Nephron progenitor cell (in vitro differentiated cells): ENCODE data around the gene SKAP2.

ENCODE experiments used
- DNase-seq: peaks from one replicate; pipeline ENCODE4 v3.0.0; 2021
- H3K27ac Mint-ChIP-seq: 2 replicates; pipeline ENCODE4 v1.8.0; 2021; ENCODE audit warnings: mild to moderate bottlenecking, moderate library complexity, mixed read lengths
- H3K27me3 Mint-ChIP-seq: 2 replicates; pipeline ENCODE4 v1.8.0; 2021; ENCODE audit warnings: mild to moderate bottlenecking, low read depth, mixed read lengths; ENCODE audit not compliant: poor library complexity
- H3K36me3 Mint-ChIP-seq: 2 replicates; pipeline ENCODE4 v1.8.0; 2021; ENCODE audit warnings: low read depth, mixed read lengths
- H3K4me1 Mint-ChIP-seq: 2 replicates; pipeline ENCODE4 v1.8.0; 2021; ENCODE audit warnings: mixed read lengths
- H3K4me3 Mint-ChIP-seq: 2 replicates; pipeline ENCODE4 v1.8.0; 2021; ENCODE audit warnings: mild to moderate bottlenecking, moderate library complexity, mixed read lengths
- H3K9me3 Mint-ChIP-seq: 2 replicates; pipeline ENCODE4 v1.8.0; 2021; ENCODE audit warnings: mild to moderate bottlenecking, moderate library complexity, mixed read lengths
- TF ChIP-seq, protein P1 (sequence below): fragments of 200-600 bp; sonication (generic); IDR thresholded peaks from 2 replicates; pipeline ENCODE4 v1.5.0; 2021; ENCODE audit warnings: antibody characterized with exemption

The SKAP2 gene

DNA sequence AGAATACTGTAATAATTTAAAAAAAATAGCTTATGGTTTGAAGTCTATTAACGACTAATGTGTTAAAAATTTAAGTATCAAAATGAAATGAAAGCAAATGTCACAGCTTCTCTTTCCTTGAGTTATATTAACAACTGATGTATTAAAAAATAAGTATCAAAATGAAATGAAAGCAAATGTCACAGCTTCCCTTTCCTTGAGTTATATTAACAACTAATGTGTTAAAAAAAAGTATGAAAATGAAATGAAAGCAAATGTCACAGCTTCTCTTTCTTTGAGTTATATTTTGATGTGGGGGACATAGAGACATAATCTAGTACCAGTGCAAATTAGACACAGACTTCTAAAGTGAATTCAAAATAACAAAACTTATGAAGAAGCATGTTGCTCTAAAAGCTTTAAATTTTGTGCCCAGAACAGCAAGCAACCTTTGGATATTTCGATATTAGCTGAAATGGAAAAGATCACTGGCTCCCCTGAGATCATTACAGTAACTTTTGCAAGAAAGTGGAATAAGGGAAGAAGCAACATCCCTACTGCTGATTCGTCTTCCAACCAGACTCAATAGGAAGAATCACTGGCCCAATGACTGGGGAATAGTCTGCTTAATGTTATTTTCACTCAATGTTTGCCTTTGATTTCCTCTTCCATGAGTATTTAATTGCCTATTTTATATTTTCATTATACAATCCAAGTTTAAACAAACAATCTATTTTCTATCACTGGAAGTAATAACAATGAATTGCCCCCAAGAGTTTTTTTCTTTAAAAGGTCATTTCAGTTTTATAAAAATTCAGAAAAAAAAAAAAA is 8.0 kb downstream of the SKAP2 start:
- H3K27ac Mint-ChIP-seq, result peak overlapping the region; percentile 100
- H3K27me3 Mint-ChIP-seq, result no peaks in the 10 kb centered on the region
- H3K4me3 Mint-ChIP-seq, result peak overlapping the region; percentile 95
- peaks cover 87% of the 10 kb centered on the region for H3K4me1 Mint-ChIP-seq
- H3K36me3 Mint-ChIP-seq, result peaks cover 6% of the 10 kb centered on the region
- TF ChIP-seq, protein P1, sequence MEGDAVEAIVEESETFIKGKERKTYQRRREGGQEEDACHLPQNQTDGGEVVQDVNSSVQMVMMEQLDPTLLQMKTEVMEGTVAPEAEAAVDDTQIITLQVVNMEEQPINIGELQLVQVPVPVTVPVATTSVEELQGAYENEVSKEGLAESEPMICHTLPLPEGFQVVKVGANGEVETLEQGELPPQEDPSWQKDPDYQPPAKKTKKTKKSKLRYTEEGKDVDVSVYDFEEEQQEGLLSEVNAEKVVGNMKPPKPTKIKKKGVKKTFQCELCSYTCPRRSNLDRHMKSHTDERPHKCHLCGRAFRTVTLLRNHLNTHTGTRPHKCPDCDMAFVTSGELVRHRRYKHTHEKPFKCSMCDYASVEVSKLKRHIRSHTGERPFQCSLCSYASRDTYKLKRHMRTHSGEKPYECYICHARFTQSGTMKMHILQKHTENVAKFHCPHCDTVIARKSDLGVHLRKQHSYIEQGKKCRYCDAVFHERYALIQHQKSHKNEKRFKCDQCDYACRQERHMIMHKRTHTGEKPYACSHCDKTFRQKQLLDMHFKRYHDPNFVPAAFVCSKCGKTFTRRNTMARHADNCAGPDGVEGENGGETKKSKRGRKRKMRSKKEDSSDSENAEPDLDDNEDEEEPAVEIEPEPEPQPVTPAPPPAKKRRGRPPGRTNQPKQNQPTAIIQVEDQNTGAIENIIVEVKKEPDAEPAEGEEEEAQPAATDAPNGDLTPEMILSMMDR, result no peak
- no peaks in the 10 kb centered on the region for H3K9me3 Mint-ChIP-seq
- DNase-seq, result no peak

DNA sequence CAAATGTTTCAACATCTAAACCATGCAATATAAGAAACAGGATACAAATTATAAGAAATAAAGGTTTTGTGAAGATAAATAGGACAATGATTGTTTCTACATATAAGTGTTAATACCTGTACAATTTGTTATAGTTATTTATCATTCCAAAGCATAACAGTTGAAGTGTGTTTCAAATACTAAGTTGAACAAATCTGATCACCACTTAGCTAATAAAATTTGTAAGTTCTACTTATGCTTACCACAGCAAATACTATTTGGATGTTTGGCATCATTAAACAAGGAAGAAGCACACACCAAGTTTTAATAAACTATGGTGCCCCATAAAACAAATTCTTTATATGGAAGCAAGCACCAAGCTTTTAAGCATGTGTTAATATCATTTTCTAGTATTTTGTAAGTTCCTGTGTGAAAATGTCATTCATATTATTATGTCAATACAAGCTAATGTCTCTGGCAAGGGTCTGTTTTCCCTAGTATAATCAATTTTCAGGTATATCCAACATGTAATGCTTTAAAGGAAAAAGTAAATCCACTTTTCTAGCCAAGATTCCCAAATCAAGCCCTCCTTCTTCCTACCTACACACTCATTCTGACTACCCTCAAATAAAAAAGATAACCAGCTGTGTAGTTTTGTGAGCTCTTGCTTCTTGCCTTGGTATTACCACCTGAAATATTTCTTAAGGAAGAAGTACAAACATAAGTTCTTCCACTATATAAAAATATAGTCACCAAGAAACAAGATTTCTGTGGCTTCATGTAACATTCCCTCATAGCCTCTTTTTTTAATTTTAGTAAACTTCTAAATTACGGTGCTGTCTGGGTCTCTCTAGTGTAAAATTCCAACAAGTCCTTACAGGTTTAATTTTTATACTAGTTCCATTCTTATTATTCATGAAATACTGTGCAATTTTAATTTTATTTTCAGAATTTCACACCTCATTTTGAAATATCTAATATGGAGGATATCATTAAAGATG is 9.2 kb downstream of the SKAP2 start:
- Mint-ChIP-seq H3K4me3 (peak overlapping the region; percentile 70), H3K27me3 (no peaks in the 10 kb centered on the region), H3K4me1 (peaks cover 87% of the 10 kb centered on the region), H3K27ac (peak overlapping the region; percentile 83), H3K36me3 (peaks cover 18% of the 10 kb centered on the region), H3K9me3 (no peaks in the 10 kb centered on the region)
- TF ChIP-seq, protein P1, result no peak
- DNase-seq, result no peak

- TF ChIP-seq, protein P1, result peak; percentile 52
- Mint-ChIP-seq H3K4me1 (peaks cover 77% of the 10 kb centered on the region), H3K9me3 (no peaks in the 10 kb centered on the region), H3K4me3 (peak overlapping the region; percentile 35), H3K27me3 (no peaks in the 10 kb centered on the region), H3K36me3 (peaks cover 25% of the 10 kb centered on the region), H3K27ac (no peak overlapping the region)
- no peak for DNase-seq
Measured at GRCh38 chr7:26853788-26854393, 10.5 kb downstream of the SKAP2 start.

- DNase-seq, result no peak
- Mint-ChIP-seq H3K9me3 (no peaks in the 10 kb centered on the region), H3K36me3 (peaks cover 35% of the 10 kb centered on the region), H3K4me3 (no peak overlapping the region), H3K27ac (peak overlapping the region; percentile 70), H3K4me1 (peaks cover 52% of the 10 kb centered on the region), H3K27me3 (no peaks in the 10 kb centered on the region)
- TF ChIP-seq, protein P1, result no peak
Measured at GRCh38 chr7:26850193-26850651, 14.2 kb downstream of the SKAP2 start.

DNA sequence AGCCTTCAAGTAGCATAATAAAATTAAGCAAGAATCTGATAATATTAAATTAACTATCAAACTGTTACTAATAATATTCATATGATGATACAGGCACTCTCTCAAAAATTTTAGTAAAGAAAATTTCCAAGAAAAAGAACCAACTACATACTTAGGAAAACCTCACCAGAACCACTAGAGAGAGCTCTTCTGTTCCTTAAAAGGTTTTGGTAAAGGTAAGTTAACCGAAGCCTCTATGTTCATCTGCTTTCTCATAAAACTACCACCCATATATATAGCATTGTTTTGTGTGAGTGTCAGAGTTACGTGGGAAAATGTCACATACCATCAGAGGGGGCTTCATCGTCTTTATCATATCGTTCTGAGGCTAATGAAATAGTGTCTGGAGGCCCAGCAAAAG is 20.7 kb downstream of the SKAP2 start:
- H3K4me3 Mint-ChIP-seq, result no peak overlapping the region
- peaks cover 33% of the 10 kb centered on the region for H3K36me3 Mint-ChIP-seq
- H3K27ac Mint-ChIP-seq, result no peak overlapping the region
- H3K27me3 Mint-ChIP-seq, result no peaks in the 10 kb centered on the region
- no peaks in the 10 kb centered on the region for H3K9me3 Mint-ChIP-seq
- H3K4me1 Mint-ChIP-seq, result peaks cover 20% of the 10 kb centered on the region
- TF ChIP-seq, protein P1, result peak; percentile 16
- no peak for DNase-seq
